Caco-2 (cell line): ENCODE results near the gene PTPRG. TPM values are rescaled to one million over a fixed set of nuclear protein-coding genes. Genes with fewer than 3 reads are reported as not detected.

Experiments
- BruUV-seq: library from RNA; stranded (reverse); fragments of 400-500 nt; replicated peaks from 2 replicates; lab custom pipeline; 2021; lab: Mats Ljungman, UMichigan
- CTCF ChIA-PET: fragments of 300-600 bp; sonication (Branson Sonifier 250); formaldehyde crosslinking; loops from one replicate; lab custom pipeline; 2022; ENCODE audit warnings: antibody characterized with exemption; lab: Charles Lee
- POLR2A ChIA-PET: fragments of 300-600 bp; sonication (Branson Sonifier 250); formaldehyde crosslinking; loops from one replicate; lab custom pipeline; 2022; ENCODE audit warnings: antibody characterized with exemption; lab: Charles Lee
- DNase-seq, 2 experiments: peaks; one replicate each; pipeline versions ENCODE4 v3.0.0 to v3.0.0-alpha.2; 2020 to 2022
- H3K27me3 ChIP-seq: replicated peaks from 2 replicates; pipeline ENCODE4 v1.6.0; 2011; ENCODE audit warnings: low read length; ENCODE audit not compliant: control insufficient read depth, insufficient read depth
- H3K36me3 ChIP-seq: 2 replicates; pipeline ENCODE4 v1.5.1; 2011; ENCODE audit warnings: low read length; ENCODE audit not compliant: control insufficient read depth, insufficient read depth
- H3K4me1 ChIP-seq: fragments of 250-450 bp; sonication (Bioruptor Pico); 2 replicates; pipeline ENCODE4 v1.5.1; 2020; ENCODE audit warnings: mild to moderate bottlenecking
- H3K4me3 ChIP-seq: 2 replicates; pipeline ENCODE4 v1.5.1; 2011; ENCODE audit warnings: low read depth, mild to moderate bottlenecking, control low read depth, low read length
- H3K9me3 ChIP-seq: fragments of 250-450 bp; sonication (Bioruptor Pico); 2 replicates; pipeline ENCODE4 v1.5.1; 2020; ENCODE audit warnings: mild to moderate bottlenecking, moderate library complexity
- H3K27ac Mint-ChIP-seq: one replicate; pipeline ENCODE4 v1.8.0; 2022; ENCODE audit warnings: mixed read lengths; ENCODE audit not compliant: unreplicated experiment
- H3K27me3 Mint-ChIP-seq: one replicate; pipeline ENCODE4 v1.8.0; 2022; ENCODE audit warnings: mixed read lengths; ENCODE audit not compliant: insufficient read depth, unreplicated experiment
- H3K36me3 Mint-ChIP-seq: one replicate; pipeline ENCODE4 v1.8.0; 2022; ENCODE audit warnings: mild to moderate bottlenecking, mixed read lengths; ENCODE audit not compliant: insufficient read depth, unreplicated experiment
- H3K4me1 Mint-ChIP-seq: one replicate; pipeline ENCODE4 v1.8.0; 2022; ENCODE audit warnings: low read depth, mixed read lengths; ENCODE audit not compliant: unreplicated experiment
- H3K4me3 Mint-ChIP-seq: one replicate; pipeline ENCODE4 v1.8.0; 2022; ENCODE audit warnings: mild to moderate bottlenecking, moderate library complexity, mixed read lengths; ENCODE audit not compliant: unreplicated experiment
- H3K9me3 Mint-ChIP-seq: one replicate; pipeline ENCODE4 v1.8.0; 2022; ENCODE audit warnings: mixed read lengths; ENCODE audit not compliant: unreplicated experiment
- intact Hi-C: fragments of 100-400 bp; cut with micrococcal nuclease; formaldehyde crosslinking; loops from one replicate; pipeline ENCODE4 v1.10.0; 2022; ENCODE audit not compliant: unreplicated experiment
- total RNA-seq: library from RNA; stranded (reverse); gene quantifications from 2 replicates; pipeline ENCODE4 v1.2.3, GENCODE V29; 2022
- TF ChIP-seq, protein P1 (sequence below), 2 experiments: fragments of 200-600 bp in 1 of 2; IDR thresholded peaks; 1 replicate in 1 of 2; 2 replicates in 1 of 2; pipeline versions ENCODE4 v1.5.1 to v1.8.0; 2011 to 2022; ENCODE audit warnings: antibody characterized with exemption in 1 of 2, control low read depth in 1 of 2, inconsistent platforms in 1 of 2, low read depth in 1 of 2, low read length in 1 of 2, mild to moderate bottlenecking in 1 of 2, moderate library complexity in 1 of 2; ENCODE audit not compliant: insufficient read depth in 1 of 2, severe bottlenecking in 1 of 2, unreplicated experiment in 1 of 2

The PTPRG gene
- total RNA-seq, 1 experiment from 2014 or later, result 46.4 TPM

DNA sequence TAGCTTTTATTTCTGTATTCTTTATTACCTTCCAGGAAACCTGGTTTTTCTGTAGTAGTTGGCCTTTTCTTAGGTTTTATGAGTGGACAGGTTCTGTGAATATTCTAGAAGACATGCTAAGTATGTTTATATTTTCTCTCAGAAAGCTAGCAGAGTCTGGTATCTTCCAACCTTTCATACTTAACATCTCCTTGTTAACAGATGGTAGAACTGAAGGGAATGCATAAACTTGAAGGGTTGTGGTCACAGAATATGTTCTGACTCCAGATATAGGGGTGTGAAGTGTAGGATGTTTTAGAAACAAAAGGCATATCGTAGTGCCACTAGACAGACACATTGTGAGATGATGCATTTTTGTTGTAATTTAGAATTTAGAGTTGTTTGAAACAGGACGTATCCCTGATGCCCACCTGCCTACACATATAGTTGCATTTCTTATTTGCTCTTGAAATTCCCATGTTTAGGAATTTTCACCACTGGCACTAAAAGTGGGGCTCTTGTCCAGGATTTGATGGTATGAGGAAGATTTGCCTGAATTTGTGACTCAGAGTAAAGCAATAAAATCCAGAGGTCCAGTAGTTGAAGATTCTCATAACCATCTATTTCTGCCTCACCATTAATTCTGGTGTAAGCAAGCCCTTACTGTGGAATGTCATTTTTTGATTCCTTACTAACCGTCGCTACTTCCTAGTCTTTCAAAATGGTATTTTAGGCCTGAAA, 537.4 kb downstream of the PTPRG start:
- TF ChIP-seq, protein P1, sequence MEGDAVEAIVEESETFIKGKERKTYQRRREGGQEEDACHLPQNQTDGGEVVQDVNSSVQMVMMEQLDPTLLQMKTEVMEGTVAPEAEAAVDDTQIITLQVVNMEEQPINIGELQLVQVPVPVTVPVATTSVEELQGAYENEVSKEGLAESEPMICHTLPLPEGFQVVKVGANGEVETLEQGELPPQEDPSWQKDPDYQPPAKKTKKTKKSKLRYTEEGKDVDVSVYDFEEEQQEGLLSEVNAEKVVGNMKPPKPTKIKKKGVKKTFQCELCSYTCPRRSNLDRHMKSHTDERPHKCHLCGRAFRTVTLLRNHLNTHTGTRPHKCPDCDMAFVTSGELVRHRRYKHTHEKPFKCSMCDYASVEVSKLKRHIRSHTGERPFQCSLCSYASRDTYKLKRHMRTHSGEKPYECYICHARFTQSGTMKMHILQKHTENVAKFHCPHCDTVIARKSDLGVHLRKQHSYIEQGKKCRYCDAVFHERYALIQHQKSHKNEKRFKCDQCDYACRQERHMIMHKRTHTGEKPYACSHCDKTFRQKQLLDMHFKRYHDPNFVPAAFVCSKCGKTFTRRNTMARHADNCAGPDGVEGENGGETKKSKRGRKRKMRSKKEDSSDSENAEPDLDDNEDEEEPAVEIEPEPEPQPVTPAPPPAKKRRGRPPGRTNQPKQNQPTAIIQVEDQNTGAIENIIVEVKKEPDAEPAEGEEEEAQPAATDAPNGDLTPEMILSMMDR (IDR thresholded peaks at IDR 0.05; ENCODE audit: insufficient read depth in 1 of 2, low read depth in 1 of 2, low read length in 1 of 2, severe bottlenecking in 1 of 2, unreplicated experiment in 1 of 2), result no peak
- Mint-ChIP-seq H3K4me1 (no peaks in the 10 kb centered on the region), H3K27me3 (no peaks in the 10 kb centered on the region), H3K36me3 (no peaks in the 10 kb centered on the region), H3K4me3 (no peak overlapping the region), H3K27ac (no peak overlapping the region), H3K9me3 (no peaks in the 10 kb centered on the region)
- no peaks in the 10 kb centered on the region for H3K4me1 ChIP-seq
- no peak for DNase-seq
- no peak overlapping the region for H3K4me3 ChIP-seq
- H3K9me3 ChIP-seq, result no peaks in the 10 kb centered on the region
- intact Hi-C loops, result no loop called here
- H3K27me3 ChIP-seq, result no peaks in the 10 kb centered on the region
- POLR2A ChIA-PET, result no interaction called here
- no peaks in the 10 kb centered on the region for H3K36me3 ChIP-seq
- CTCF ChIA-PET, result no interaction called here
- no TSS peak for BruUV-seq

DNA sequence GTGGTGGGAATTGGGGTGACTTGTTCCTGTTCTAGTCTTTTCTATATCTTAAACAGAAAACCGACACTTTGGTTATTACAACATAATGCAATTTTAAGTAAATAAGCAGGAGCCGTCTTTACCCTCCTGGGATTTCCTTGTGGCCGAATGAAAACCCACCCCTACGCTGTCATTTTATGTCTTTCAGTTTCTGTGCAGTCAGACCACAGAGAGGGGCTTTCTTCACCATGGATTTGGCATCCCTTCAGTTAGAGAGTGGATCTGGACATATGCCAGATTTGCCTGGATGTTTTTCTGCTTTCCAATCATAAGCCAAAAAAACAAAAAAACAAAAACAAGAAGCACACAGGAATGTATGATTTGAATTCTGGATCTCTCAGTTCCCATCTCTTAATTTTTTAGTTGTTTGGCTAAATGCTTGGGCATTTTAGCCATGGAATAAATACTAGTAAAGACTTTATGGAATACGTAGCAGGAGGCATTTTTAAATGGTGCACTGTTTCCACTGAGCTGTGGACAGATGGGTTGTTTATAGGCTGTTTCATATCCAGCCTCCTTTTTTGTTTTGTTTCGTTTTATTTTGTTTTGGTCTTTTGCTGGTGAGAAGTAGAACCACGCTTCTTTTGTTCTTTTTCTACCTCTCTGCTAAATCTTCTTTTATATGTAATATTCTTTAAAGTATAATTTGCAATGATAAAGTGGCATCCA, 539.1 kb downstream of the PTPRG start:
- H3K4me3 Mint-ChIP-seq, result no peak overlapping the region
- Histone ChIP-seq H3K9me3 (no peaks in the 10 kb centered on the region), H3K4me1 (no peaks in the 10 kb centered on the region), H3K27me3 (no peaks in the 10 kb centered on the region), H3K36me3 (no peaks in the 10 kb centered on the region), H3K4me3 (no peak overlapping the region)
- ChIA-PET CTCF (no interaction called here), POLR2A (no interaction called here)
- DNase-seq, result no peak
- no peak overlapping the region for H3K27ac Mint-ChIP-seq
- H3K27me3 Mint-ChIP-seq, result no peaks in the 10 kb centered on the region
- H3K36me3 Mint-ChIP-seq, result no peaks in the 10 kb centered on the region
- intact Hi-C loops, result no loop called here
- H3K4me1 Mint-ChIP-seq, result no peaks in the 10 kb centered on the region
- TF ChIP-seq, protein P1 (IDR thresholded peaks at IDR 0.05; ENCODE audit: insufficient read depth in 1 of 2, low read depth in 1 of 2, low read length in 1 of 2, severe bottlenecking in 1 of 2, unreplicated experiment in 1 of 2), result no peak
- H3K9me3 Mint-ChIP-seq, result no peaks in the 10 kb centered on the region
- no TSS peak for BruUV-seq

DNA sequence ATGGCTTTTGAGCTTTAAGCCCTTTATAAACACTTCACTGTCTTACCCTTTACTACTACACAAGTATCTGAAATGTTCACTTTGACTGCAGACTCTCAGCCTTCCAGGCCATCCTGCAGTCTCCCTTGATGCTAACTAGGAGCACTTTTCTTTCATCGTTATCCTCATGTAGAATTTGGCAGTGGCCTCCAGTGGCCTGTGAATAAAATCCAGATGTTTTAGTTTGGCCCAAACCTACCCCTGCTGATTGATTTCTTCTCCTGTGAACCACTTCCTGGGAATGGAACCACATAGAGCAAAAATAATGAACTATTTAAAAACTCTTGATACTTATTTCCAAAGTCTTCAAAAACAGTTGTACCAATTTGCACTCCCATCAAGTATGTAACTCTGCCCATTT, 540.1 kb downstream of the PTPRG start:
- intact Hi-C loops, result no loop called here
- Histone ChIP-seq H3K9me3 (no peaks in the 10 kb centered on the region), H3K4me1 (no peaks in the 10 kb centered on the region), H3K4me3 (no peak overlapping the region), H3K27me3 (no peaks in the 10 kb centered on the region), H3K36me3 (no peaks in the 10 kb centered on the region)
- Mint-ChIP-seq H3K27me3 (no peaks in the 10 kb centered on the region), H3K27ac (no peak overlapping the region), H3K36me3 (no peaks in the 10 kb centered on the region), H3K9me3 (no peaks in the 10 kb centered on the region), H3K4me3 (no peak overlapping the region), H3K4me1 (no peaks in the 10 kb centered on the region)
- POLR2A ChIA-PET, result no interaction called here
- CTCF ChIA-PET, result no interaction called here
- BruUV-seq, result no TSS peak
- no peak for DNase-seq
- TF ChIP-seq, protein P1 (IDR thresholded peaks at IDR 0.05; ENCODE audit: insufficient read depth in 1 of 2, low read depth in 1 of 2, low read length in 1 of 2, severe bottlenecking in 1 of 2, unreplicated experiment in 1 of 2), result no peak
